ENCODE data around the gene TNRC6C. TPM values are rescaled to one million over a fixed set of nuclear protein-coding genes. Genes with fewer than 3 reads are reported as not detected.

The TNRC6C gene
- total and polyA plus RNA-seq, 9 of the 15 experiments (the other 6 are each of a cell fraction or from before 2014, with no cell fraction given), result 0.20 to 4.9 (median 2.3) TPM

DNA sequence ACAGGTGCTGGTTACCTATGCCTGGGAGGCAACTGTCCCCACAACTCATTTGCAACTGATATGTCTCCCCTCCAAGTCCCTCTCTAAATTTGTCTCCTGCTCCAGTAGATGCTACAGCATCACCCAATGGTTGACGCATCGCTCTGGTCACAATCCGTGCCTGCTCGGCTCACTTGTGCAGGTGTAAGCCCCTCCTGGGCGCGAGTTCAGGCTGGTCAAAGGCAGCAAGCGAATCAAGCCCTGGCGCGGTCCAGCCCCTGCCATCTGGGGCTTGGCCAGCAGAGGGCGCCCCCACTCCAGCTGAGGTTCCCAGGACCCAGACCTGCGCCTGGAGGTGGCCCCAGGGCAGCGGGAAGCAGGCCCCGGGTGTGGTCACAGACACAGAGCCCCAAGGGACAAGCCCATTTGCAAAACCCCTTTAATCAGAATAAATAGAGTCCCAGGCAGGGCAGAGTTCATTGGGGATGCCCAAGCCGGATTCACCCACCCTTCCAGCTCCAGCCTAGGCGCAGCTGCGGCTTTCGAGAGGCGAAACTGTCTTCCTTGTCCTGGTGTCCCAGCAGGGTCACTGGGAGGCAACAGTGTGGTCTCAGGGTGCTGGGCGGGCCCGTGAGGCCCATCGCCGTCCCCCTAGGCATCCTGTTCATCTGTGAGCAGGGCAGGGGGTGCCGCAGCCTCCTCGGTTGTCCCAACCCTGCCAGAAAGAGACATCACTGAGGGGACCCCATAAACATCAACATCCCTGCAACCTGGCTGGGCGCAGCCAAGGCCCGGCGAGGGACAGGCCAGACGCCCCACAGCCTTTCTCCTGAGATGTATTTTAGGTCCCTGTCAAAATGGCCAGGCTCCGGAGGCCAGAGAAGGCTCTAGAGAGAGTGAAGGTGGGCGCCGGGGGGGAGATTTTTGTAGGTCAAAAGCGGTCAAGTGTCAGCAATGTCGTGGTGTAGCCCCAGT lies 154.3 kb downstream of the TNRC6C start:
- DNase-seq (ENCODE audit: extremely low read depth in 1 of 4, low spot score in 3 of 4), result peak; percentile 80 to 88 (median 84)
- Histone ChIP-seq H3K9me1 (ENCODE audit: control insufficient read depth, insufficient read depth, low read length) (no peaks in the 10 kb centered on the region), H3K4me1 (replicated peaks in 1 of 2; ENCODE audit: control insufficient read depth in 2 of 2, insufficient read depth in 2 of 2, low read length in 2 of 2) (peaks cover 0 to 53% of the 10 kb centered on the region in 2 experiments; a peak in 2 of 5 replicates), H2AFZ (ENCODE audit: low read depth, low read length) (no peak overlapping the region), H3K79me2 (ENCODE audit: control insufficient read depth, insufficient read depth, low read length) (peaks cover 13% of the 10 kb centered on the region; the same call in 2 of the 3 replicates), H3K4me2 (ENCODE audit: insufficient read depth, low read length) (no peak overlapping the region), H3K9ac (ENCODE audit: insufficient read depth in 1 of 2, low read depth in 2 of 2, low read length in 2 of 2) (no peak overlapping the region), H4K20me1 (replicated peaks; ENCODE audit: control insufficient read depth, insufficient read depth, low read length) (peaks cover 19% of the 10 kb centered on the region), H3K36me3 (ENCODE audit: control insufficient read depth, insufficient read depth, low read length) (peaks cover 93% of the 10 kb centered on the region), H3K27ac (ENCODE audit: extremely low read depth, low read depth, low read length) (0 out of 3 replicates have a peak overlapping the region, but pooled peaks have one; percentile 34), H3K27me3 (ENCODE audit: control insufficient read depth in 2 of 2, insufficient read depth in 2 of 2, low read length in 2 of 2) (no peaks in the 10 kb centered on the region), H3K4me3 (no peak overlapping the region), H3K9me3 (replicated peaks; ENCODE audit: control insufficient read depth, insufficient read depth, low read depth, low read length) (no peaks in the 10 kb centered on the region)
- BruUV-seq (replicated peaks), result no TSS peak
- WGBS (ENCODE audit: insufficient coverage, low coverage, missing lambda C conversion rate), result 68% methylated on average over 31 of the region's 33 CpGs
- CTCF ChIA-PET (ENCODE audit: low intra/inter-chr PET ratio), result interaction anchor here (0.7 to 2.4 kb wide), 5 partner anchors 18 to 309 kb away, joined by 3 to 34 read pairs (median 7); partner anchors contain the start of genes AFMID and TMC8
- POLR2A ChIA-PET, result interaction anchor here (0.5 to 3.3 kb wide), 6 partner anchors 10 to 469 kb away, joined by 3 to 25 read pairs (median 4); no protein-coding TSS in a partner anchor
- intact Hi-C loops (cut with micrococcal nuclease), result loop anchor here (1.0 kb wide), 2 partner anchors 64 to 93 kb away; no protein-coding TSS in a partner anchor
- in situ Hi-C loops (cut with MboI), result loop anchor here (5.0 kb wide), 1 partner anchor 60 kb away; no protein-coding TSS in a partner anchor
- FAIRE-seq, result peak; percentile 87
- ATAC-seq, result peak; percentile 92
- TF ChIP-seq FOXJ3 (CRISPR knock-in tag; IDR thresholded peaks at IDR 0.05) (no peak), ZC3H8 (IDR thresholded peaks at IDR 0.05) (no peak), MAFF (IDR thresholded peaks at IDR 0.05; ENCODE audit: low read length) (no peak), CAMTA2 (CRISPR knock-in tag; conservative IDR thresholded peaks at IDR 0.05) (no peak), NR2C1 (IDR thresholded peaks at IDR 0.05) (no peak), NR2C1 (tag; IDR thresholded peaks at IDR 0.05) (no peak), HDAC3 (IDR thresholded peaks at IDR 0.05; ENCODE audit: borderline replicate concordance, partially characterized antibody) (no peak), SRSF9 (IDR thresholded peaks at IDR 0.05; ENCODE audit: borderline replicate concordance, low read depth, low read length) (no peak)
- TF ChIP-seq, protein P1, sequence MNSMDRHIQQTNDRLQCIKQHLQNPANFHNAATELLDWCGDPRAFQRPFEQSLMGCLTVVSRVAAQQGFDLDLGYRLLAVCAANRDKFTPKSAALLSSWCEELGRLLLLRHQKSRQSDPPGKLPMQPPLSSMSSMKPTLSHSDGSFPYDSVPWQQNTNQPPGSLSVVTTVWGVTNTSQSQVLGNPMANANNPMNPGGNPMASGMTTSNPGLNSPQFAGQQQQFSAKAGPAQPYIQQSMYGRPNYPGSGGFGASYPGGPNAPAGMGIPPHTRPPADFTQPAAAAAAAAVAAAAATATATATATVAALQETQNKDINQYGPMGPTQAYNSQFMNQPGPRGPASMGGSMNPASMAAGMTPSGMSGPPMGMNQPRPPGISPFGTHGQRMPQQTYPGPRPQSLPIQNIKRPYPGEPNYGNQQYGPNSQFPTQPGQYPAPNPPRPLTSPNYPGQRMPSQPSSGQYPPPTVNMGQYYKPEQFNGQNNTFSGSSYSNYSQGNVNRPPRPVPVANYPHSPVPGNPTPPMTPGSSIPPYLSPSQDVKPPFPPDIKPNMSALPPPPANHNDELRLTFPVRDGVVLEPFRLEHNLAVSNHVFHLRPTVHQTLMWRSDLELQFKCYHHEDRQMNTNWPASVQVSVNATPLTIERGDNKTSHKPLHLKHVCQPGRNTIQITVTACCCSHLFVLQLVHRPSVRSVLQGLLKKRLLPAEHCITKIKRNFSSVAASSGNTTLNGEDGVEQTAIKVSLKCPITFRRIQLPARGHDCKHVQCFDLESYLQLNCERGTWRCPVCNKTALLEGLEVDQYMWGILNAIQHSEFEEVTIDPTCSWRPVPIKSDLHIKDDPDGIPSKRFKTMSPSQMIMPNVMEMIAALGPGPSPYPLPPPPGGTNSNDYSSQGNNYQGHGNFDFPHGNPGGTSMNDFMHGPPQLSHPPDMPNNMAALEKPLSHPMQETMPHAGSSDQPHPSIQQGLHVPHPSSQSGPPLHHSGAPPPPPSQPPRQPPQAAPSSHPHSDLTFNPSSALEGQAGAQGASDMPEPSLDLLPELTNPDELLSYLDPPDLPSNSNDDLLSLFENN (IDR thresholded peaks at IDR 0.05; ENCODE audit: low read depth in 2 of 2, low read length in 2 of 2), result 0 out of 4 replicates have a peak, but pooled peaks of 1 of the 2 experiments have one; percentile 14
- TF ChIP-seq, protein P2, sequence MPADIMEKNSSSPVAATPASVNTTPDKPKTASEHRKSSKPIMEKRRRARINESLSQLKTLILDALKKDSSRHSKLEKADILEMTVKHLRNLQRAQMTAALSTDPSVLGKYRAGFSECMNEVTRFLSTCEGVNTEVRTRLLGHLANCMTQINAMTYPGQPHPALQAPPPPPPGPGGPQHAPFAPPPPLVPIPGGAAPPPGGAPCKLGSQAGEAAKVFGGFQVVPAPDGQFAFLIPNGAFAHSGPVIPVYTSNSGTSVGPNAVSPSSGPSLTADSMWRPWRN (IDR thresholded peaks at IDR 0.05; ENCODE audit: low read depth), result no peak
- TF ChIP-seq, protein P3, sequence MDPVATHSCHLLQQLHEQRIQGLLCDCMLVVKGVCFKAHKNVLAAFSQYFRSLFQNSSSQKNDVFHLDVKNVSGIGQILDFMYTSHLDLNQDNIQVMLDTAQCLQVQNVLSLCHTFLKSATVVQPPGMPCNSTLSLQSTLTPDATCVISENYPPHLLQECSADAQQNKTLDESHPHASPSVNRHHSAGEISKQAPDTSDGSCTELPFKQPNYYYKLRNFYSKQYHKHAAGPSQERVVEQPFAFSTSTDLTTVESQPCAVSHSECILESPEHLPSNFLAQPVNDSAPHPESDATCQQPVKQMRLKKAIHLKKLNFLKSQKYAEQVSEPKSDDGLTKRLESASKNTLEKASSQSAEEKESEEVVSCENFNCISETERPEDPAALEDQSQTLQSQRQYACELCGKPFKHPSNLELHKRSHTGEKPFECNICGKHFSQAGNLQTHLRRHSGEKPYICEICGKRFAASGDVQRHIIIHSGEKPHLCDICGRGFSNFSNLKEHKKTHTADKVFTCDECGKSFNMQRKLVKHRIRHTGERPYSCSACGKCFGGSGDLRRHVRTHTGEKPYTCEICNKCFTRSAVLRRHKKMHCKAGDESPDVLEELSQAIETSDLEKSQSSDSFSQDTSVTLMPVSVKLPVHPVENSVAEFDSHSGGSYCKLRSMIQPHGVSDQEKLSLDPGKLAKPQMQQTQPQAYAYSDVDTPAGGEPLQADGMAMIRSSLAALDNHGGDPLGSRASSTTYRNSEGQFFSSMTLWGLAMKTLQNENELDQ (CRISPR knock-in tag; IDR thresholded peaks at IDR 0.05; ENCODE audit: borderline replicate concordance), result no peak
- TF ChIP-seq, protein P4, sequence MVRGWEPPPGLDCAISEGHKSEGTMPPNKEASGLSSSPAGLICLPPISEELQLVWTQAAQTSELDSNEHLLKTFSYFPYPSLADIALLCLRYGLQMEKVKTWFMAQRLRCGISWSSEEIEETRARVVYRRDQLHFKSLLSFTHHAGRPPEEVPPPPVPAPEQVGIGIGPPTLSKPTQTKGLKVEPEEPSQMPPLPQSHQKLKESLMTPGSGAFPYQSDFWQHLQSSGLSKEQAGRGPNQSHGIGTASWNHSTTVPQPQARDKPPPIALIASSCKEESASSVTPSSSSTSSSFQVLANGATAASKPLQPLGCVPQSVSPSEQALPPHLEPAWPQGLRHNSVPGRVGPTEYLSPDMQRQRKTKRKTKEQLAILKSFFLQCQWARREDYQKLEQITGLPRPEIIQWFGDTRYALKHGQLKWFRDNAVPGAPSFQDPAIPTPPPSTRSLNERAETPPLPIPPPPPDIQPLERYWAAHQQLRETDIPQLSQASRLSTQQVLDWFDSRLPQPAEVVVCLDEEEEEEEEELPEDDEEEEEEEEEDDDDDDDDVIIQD (CRISPR knock-in tag; IDR thresholded peaks at IDR 0.05), result no peak
